ENCODE data around the gene RAB27B.

DNA sequence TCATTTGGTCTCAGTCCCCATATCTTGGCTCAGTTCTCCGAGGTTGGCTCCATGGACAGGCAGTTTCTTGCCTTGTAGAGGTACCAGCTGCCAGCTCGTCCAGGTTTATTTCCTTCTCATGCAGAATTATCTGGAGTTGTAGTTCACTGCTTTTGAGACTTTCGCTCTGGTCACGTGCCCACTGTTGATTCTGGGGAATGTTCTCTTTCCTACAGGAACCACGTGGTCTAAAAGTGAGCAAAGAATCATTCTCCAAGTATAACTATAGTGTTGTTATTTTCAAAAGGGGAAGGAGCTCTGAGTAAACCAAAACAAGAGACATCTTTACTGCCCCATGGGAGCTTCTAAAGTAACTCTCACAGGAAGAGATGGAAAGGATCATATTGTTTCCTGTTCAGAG lies 41.2 kb upstream of the RAB27B start:
- TF ChIP-seq POLR2A (IDR thresholded peaks at IDR 0.05) (no peak), POLR2AphosphoS5 (IDR thresholded peaks at IDR 0.05) (no peak)
- TF ChIP-seq, protein P1, sequence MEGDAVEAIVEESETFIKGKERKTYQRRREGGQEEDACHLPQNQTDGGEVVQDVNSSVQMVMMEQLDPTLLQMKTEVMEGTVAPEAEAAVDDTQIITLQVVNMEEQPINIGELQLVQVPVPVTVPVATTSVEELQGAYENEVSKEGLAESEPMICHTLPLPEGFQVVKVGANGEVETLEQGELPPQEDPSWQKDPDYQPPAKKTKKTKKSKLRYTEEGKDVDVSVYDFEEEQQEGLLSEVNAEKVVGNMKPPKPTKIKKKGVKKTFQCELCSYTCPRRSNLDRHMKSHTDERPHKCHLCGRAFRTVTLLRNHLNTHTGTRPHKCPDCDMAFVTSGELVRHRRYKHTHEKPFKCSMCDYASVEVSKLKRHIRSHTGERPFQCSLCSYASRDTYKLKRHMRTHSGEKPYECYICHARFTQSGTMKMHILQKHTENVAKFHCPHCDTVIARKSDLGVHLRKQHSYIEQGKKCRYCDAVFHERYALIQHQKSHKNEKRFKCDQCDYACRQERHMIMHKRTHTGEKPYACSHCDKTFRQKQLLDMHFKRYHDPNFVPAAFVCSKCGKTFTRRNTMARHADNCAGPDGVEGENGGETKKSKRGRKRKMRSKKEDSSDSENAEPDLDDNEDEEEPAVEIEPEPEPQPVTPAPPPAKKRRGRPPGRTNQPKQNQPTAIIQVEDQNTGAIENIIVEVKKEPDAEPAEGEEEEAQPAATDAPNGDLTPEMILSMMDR (IDR thresholded peaks at IDR 0.05 in 8 of 11, conservative IDR thresholded peaks at IDR 0.05 in 3 of 11): no peak
